HL-60/S4 treated with phorbol 12-myristate 13-acetate at 8.2 ng/mL for 4 days and 3 days (cell line): Measurements from ENCODE around the gene SLC5A5.
"Not testable (repeated sequence)": the region's sequence is repeated elsewhere in the genome, so short reads cannot be mapped to it uniquely, and the experiment has no call there.

Source experiments
- in situ Hi-C: fragments of 300-500 bp; cut with MboI; formaldehyde crosslinking; loops from 2 replicates; pipeline ENCODE4 v1.15.0; 2022; ENCODE audit warnings: low sequenced_read_pairs

The SLC5A5 gene

DNA sequence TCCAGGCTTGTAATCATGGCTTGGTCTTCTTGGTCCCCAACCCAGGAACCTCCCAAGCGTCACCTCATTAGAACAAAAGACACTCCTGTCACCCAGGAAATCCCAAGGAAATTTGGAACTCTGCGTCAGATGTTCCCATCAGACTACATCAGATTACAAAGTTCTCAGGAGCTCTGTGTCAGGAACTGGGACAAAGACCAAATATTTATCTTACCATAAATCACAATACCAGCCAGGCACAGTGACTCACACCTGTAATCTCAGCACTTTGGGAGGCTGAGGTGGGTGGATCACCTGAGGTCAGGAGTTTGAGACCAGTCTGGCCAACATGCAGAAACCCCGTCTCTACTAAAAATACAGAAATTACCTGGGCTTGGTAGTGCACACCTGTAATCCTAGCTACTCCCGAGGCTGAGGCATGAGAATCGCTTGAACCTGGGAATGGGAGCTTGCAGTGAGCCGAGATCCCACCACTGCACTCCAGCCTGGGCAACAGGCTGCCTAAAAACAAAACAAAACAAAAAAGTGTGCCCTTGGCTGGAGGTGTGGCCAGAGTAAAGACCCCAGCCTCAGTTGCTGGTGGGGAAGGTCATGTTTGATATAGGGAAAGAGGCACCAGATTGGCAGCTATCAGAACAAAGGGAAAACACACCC is 44.3 kb downstream of the SLC5A5 start:
- in situ Hi-C loops: no loop called here

DNA sequence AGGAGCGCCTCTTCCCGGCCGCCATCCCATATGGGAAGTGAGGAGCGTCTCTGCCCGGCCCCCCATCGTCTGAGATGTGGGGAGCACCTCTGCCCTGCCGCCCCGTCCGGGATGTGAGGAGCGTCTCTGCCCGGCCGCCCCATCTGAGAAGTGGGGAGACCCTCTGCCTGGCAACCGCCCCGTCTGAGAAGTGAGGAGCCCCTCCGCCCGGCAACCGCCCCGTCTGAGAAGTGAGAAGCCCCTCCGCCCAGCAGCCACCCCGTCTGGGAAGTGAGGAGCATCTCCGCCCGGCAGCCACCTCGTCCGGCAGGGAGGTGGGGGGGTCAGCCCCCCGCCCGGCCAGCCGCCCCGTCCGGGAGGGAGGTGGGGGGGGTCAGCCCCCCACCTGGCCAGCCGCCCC is 46.4 kb downstream of the SLC5A5 start:
- in situ Hi-C loops: not testable (repeated sequence)

- in situ Hi-C loops: not testable (repeated sequence)
Observed at GRCh38 chr19:17919122-17919521, 47.4 kb downstream of the SLC5A5 start.

DNA sequence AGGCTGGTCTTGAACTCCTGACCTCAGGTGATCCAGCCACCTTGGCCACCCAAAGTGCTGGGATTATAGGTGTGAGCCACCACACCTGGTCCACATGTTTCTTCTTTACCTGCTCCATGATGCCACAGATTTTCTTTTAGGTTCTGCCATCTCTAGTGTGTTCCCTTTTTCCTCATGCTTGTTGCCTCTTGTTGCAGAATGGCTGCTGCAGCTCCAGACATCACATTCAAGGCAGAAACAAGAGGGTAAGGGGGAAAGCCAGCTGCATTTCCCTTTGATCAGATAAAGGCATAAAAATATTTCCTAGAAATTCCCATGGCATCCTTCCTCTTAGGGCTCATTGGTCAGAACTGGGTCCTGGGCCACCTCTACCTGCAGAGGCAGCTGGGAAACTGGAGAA is 48.8 kb downstream of the SLC5A5 start:
- in situ Hi-C loops: no loop called here

DNA sequence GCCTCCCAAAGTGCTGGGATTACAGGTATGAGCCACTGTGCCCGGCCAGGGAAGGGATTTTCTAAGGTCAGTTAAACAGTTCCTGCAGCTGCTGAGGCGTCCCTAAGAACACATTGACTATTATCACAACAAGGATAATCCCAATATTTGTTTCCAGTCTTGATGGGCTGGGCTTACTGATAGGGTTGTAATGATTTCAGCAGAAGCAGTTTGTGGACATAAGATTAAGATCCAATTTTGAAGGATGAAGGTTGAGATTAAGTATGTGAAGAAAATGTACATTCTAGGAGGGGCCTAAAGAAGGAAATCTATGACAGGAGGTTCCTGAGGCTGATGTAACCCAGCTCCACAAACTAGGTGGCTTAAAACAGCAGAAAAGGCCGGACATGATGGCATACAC is 50.4 kb downstream of the SLC5A5 start:
- in situ Hi-C loops: no loop called here

GRCh38 chr19:17926044-17926443 is 54.3 kb downstream of the SLC5A5 start:
- in situ Hi-C loops: no loop called here

GRCh38 chr19:17929056-17929455 is 57.3 kb downstream of the SLC5A5 start:
- in situ Hi-C loops: no loop called here

GRCh38 chr19:17931532-17932191 is 59.9 kb downstream of the SLC5A5 start:
- in situ Hi-C loops: no loop called here

DNA sequence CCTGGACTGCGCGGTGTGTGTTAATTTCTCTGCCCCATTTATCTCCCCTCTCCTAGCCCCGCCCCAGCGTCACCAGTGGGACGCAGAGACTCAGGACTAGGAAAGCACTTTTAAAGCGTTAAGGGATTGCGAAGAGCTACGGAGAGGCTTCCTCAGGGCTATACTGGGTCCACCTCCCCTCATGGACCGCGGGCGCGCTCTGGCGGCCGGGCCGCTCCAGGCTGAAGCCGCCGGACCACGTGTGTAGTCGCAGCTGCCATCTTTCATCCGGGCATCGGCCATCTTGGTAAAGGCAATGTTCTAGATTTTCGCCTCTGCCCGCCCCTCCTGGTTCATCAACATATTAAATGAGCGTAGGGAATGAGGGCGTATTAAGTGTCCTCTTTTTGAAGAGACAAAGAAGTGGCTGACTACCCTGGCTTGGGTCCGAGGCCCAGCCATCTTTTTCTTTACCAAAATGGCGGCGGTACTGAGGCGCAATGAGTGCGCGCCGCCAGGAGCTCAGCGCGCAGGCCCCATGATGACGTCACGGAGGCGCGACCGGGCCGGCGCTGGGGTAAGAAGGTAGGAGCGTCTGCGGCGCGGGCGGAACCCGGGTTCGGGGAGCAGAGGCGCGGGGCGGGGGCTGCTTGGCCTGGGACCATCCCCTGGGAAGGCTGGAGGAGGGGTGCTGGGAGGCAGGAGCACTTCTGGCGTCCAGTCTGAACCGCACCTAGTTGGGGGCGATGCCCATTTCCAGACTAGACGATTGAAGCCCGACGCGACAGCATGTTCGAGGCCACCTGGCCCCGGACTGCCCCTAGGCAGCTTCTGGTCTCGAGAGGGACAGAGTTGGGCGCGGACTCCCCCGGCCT is 61.0 kb downstream of the SLC5A5 start, which contains the start of gene CCDC124:
Gene CCDC124 (plus strand): TSS at position 531 of the 854 bp plus-strand sequence. CDS start 3,406 bp downstream, outside the sequence.
- in situ Hi-C loops: no loop called here

DNA sequence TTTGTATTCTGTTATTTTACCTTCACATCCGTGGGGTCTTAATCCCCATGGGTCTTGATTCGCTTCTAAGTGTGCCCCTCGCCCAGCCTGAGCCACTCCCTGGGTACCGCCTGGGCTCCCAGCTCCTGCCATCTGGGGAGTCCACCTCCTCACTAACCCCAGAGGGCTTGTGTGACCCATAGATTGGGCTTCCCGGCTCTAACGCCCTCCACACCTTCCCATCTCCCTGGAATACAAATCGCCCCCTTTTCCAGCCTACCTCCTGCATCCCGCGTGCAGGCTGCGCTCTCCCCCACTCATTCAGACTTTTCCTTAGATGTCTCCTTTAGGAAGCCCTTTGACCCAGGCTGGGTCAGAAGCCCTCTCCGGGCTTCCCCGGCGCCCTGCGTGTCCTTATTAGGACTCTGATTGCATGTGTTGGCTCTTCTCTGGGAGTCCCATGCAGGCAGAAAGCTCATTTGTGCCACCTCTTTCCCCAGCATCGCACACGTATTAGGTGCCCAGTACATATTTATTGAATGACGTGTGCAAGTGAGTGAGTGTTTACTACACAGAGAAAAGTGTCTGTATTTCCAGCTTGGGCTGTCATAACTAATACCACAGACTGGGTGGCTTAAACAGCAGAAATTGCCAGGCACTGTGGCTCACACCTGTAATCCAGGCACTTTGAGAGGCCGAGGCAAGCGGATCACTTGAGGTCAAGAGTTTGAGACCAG is 61.8 kb downstream of the SLC5A5 start:
- in situ Hi-C loops: no loop called here

- in situ Hi-C loops: no loop called here
Observed at GRCh38 chr19:17936379-17936778, 64.6 kb downstream of the SLC5A5 start.

DNA sequence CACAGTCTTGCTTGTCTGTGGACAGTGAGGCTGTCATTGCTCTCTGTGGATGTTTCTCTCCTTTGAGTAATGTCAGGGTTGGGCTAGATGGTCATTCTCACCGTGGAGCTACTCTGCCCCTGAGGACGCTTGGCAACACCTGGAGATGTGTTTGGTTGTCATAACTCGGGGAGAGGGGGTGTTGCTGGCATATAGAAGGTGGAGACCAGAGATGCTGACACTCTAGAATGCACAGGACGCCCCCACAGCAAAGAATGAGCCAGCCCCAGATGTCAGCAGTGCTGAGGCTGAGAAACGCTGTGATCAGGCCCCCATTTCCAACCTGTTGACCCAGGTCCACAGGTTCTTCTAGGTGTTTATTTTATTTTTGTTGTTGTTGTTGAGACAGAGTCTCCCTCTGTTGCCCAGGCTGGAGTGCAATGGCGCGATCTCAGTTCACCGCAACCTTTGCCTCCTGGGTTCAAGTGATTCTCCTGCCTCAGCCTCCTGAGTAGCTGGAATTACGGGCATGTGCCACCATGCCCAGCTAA is 65.7 kb downstream of the SLC5A5 start:
- in situ Hi-C loops: no loop called here

GRCh38 chr19:17938092-17938845 is 66.5 kb downstream of the SLC5A5 start:
- in situ Hi-C loops: no loop called here

DNA sequence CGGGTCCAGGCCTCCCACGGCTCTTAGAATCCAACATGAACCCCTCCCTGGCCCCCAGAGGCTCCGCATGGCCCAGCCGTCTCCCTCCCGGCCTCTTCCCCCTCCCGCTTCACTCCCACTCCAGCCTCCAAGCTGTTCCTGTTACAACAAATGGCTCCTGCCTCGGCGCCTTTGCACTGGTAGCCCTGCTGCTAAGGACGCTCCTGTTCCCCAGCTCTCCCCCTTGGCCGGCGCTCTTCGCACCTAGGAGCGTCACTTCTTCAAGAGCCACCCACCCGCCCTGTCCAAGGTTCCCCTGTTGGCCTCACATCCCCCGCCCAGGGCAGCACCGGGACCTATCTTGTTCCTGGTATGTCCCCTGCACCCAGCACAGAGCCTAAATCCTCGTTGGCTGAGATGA is 70.4 kb downstream of the SLC5A5 start:
- in situ Hi-C loops: no loop called here

- in situ Hi-C loops: no loop called here
Observed at GRCh38 chr19:17942582-17943273, 71.0 kb downstream of the SLC5A5 start.

DNA sequence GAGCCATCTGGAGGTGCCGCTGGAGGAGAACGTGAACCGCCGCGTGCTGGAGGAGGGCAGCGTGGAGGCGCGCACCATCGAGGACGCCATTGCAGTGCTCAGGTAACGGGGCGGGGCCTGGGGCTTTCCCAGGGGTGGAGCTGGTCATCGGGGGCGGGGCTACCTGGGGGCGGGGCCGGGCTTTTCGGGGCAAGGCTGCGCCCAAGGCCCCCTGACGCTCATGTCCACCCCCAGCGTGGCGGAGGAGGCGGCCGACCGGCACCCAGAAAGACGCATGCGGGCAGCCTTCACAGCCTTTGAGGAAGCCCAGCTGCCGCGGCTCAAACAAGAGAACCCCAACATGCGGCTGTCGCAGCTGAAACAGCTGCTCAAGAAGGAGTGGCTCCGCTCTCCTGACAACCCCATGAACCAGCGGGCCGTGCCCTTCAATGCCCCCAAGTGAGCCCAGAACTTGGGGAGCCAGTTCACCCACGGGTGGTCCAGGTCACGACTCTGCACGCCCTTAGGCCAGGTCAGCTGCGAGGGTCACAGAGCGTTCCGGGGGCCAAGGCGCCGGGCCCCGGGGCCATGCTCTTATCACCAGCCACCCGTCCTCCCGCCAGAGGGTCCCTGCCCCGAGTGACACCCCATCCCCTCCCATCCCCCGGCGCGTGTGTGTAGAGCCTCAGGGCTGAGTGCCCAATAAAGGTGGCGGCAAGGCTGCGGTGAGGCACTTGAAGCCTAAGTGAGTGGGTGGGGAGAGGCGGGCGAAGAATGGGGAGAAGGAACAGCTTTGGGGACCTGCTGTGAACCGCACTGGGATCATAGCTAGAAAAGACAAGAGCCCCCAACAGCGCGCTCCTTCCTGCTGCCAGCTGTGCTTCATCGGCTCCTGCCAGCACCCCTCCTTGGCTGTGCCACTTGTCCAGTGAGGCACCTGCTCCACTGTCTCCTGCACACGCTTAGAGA is 71.8 kb downstream of the SLC5A5 start:
- in situ Hi-C loops: no loop called here

DNA sequence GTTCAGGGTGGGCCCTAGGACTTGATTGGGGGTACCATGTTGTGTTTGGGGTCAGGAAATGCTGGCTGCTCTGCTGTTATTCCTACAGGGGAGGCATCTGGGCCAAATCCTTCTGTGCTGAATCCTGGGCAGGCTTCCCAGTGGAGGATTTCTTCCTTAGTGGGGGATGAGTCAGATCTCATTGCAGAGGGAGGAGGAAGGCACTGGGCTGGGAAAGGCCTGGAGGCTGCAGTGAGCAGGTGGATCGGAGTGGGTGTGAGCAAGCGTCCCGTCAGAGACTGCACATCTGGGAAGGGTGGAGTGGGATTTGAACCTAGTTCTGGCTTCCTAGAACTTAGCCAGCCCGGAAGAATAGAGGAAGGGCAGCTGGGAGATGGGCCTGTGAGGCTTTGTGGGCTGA is 72.6 kb downstream of the SLC5A5 start:
- in situ Hi-C loops: no loop called here
